ENCODE measurements around the gene KRT27.
A peak's percentile ranks its signal among the peaks of the same experiment; 100 is the strongest.
"Not testable (repeated sequence)": the region's sequence is repeated elsewhere in the genome, so short reads cannot be mapped to it uniquely, and the experiment has no call there.

The KRT27 gene

DNA sequence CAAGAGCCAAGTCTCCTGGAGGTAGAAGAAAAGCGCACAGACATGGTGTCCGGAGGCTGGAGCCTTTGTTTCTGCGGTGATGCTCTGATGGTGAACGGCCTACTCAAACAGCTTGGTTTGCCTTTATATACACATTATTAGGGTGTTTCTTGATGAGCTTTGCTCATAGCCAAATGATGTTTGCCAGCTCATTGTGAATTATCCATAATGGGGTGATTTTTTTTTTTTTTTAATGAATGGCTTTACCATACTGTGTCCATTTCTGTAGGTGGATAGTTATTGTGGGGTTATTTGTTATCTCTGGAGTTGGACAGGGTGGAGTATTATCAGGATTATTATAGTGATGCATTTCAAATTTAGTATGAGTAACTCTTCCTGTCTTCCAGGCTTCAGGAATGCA lies at the start of gene KRT27:
Gene KRT27 (minus strand): TSS at position 101 of the 400 bp plus-strand sequence. CDS start 57 bp downstream, at position 44.
- no peak for DNase-seq (ENCODE audit: low spot score)

- DNase-seq (ENCODE audit: low spot score): no peak
These were observed 47.9 kb upstream of the KRT27 start for GRCh38 chr17:40830085-40830776.

- no peak for DNase-seq (ENCODE audit: low spot score)
These were observed 46.2 kb upstream of the KRT27 start for GRCh38 chr17:40828454-40829044.

- DNase-seq (ENCODE audit: low spot score): no peak
These were observed 45.5 kb upstream of the KRT27 start for GRCh38 chr17:40827746-40828453.

DNA sequence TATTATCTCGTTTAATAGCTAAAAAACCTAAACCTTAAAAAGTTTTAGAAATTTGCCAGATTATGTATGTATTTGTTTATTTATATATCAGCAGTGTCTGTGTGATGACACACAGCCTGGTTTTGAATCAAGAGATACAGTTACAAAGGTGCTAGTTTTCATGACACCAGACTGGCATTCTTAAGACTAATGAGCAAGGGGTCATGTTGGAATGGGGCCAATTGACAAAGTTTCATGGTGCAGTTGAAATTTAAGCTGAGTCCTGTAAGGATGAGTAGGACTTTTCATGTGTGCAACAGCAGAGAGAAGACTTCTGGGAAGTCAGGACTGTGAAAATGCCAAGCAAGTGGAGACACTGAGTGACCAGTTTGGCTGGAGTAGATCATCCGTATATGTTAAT lies 43.2 kb upstream of the KRT27 start:
- DNase-seq (ENCODE audit: low spot score): no peak

- DNase-seq (ENCODE audit: low spot score): no peak
These were observed 41.9 kb upstream of the KRT27 start for GRCh38 chr17:40824015-40824832.

DNA sequence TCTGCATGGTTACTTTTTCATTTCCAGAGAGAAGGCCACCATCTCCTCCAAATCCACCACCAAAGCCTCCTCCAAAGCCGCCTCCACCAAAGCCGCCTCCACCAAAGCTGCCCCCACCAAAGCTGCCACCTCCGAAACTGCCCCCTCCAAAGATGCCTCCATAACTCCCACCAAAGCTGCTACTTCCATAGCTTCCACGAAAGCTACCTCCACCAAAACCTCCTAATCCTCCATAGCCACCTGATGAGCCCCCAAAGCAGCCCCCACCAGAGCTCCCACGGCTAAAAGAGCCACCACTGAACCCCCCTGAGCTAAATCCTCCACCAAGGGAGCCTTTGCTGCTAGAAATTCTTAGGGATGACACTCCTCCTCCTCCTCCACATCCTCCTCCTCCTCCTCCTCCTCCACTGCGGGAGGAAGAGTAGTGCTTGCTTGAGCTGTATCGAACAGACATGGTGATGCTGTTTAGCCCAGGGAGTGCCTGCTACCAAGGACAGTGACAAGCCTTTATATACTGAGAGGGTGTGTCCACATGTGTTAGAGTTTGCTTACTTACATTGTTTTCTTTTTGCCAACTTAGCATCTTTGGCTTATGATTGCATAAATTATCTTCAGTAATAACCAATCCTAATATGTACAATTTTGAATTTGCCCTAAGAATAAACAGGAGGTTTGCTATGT lies 39.9 kb upstream of the KRT27 start, which contains the start of gene KRT10:
Gene KRT10 (minus strand): TSS at position 483 of the 681 bp plus-strand sequence. CDS start 29 bp downstream, at position 454.
- DNase-seq (ENCODE audit: low spot score): no peak

DNA sequence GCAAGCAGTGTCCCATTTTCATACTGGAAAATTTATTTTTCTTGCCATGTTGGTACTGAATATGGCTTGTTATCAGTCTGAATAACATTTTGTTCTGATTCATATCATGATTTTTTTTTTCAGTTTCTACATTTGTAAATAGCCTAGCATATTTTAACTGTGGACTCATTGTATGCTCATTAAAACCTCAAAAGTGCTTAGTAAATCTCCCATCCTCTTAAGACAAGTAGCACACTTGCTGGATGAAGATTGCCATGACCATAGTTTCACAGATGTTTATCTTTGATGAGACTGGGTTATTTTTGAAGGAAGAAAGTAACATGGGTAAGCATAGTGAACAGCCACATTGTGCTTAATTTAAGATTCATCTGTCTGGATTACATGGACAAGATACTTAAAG lies 39.2 kb upstream of the KRT27 start:
- DNase-seq (ENCODE audit: low spot score): no peak

- no peak for DNase-seq (ENCODE audit: low spot score)
These were observed 38.0 kb upstream of the KRT27 start for GRCh38 chr17:40820228-40820838.

DNA sequence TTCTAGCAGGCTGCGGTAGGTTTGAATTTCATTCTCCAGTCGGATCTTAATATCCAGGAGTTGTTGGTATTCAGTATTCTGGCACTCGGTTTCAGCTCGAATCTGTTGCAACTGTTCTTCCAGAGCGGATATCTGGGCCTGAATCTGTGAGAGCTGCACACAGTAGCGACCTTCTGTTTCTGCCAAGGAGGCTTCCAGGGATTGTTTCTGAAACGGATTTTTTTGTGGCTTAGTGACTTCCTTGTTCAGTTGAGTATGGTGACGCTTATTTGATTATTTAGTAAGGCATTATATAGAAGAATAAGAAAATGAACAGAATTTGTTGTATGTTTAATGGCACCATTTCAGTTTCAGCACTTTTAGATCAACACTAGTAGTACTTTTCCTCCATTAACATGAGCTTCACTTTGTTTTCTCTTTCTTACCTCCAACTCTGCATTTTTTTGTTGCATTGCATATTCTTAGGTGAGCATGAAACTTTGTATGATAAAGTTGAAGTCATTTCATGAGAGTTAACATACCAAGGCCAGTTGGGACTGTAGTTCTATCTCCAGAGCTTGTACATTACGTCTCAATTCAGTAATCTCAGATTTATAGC lies 37.3 kb upstream of the KRT27 start:
- DNase-seq (ENCODE audit: low spot score): no peak

GRCh38 chr17:40818733-40819527 lies 36.6 kb upstream of the KRT27 start:
- DNase-seq (ENCODE audit: low spot score): peak; percentile 77

GRCh38 chr17:40818343-40818732 lies 36.0 kb upstream of the KRT27 start:
- DNase-seq (ENCODE audit: low spot score): no peak

DNA sequence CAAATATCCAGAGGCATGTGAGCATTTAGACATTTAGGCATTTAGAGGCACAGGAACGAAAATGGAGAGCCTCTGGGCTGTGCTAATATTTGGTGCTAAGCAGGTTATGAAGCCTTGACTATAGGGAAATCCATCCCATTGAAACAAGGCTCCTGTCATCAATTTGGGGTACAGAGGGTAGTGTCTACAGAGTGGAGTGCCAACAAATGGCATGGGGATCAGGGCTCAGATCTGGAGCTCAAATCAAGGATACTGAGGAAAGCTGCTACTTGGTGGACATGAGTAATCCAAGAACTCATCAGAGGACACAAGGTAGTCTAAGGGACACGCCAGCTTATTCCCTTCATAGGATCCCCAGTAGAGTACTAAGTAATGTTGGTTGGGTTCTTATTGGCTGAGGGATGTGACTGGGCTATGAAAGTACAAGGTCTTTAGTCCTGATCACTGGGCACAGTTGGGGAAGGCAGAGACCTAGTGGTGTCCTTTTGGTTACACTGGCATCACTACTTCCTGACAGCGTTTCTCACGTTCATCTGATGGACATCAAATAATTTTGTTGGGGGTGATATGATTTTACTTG lies 34.8 kb upstream of the KRT27 start:
- DNase-seq (ENCODE audit: low spot score): no peak

- no peak for DNase-seq (ENCODE audit: low spot score)
These were observed 34.2 kb upstream of the KRT27 start for GRCh38 chr17:40816569-40816968.

DNA sequence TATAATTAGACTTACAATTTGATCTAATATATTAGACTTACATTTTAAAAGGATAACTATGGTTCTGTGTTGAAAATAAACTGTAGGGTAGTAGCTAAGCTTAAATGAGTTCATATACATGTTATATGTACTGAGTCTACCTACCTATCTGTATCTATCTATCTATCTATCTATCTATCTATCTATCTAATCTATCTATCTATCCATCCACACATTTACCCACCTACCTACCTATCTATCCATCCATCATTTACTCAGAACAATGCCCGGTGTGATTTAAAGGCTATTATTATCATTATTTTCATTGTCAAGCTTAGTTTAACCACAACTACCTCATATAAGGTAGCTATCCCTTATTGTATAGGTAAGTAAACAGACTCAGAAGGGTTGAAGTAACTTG lies 33.0 kb upstream of the KRT27 start:
- DNase-seq (ENCODE audit: low spot score): no peak

- not testable (repeated sequence) for DNase-seq (ENCODE audit: low spot score)
These were observed 32.3 kb upstream of the KRT27 start for GRCh38 chr17:40814657-40815056.

- no peak for DNase-seq (ENCODE audit: low spot score)
These were observed 31.5 kb upstream of the KRT27 start for GRCh38 chr17:40813804-40814203.

DNA sequence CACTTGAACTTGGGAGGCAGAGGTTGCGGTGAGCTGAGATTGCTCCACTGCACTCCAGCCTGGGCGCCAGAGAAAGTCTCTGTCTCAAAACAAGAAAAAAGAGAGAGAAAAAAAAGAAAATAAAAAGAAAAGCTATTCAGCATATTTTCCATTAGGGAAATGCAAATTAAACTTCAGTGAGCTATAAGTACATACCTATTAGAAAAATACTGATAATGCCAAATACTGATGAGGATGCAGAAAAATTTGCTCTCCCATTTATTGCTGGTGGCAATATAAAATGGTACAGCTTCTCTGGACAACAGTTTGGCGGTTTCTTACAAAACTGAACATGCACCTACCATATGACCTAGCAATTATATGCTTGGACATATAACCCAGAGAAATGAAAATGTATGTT lies 30.3 kb upstream of the KRT27 start:
- no peak for DNase-seq (ENCODE audit: low spot score)

DNA sequence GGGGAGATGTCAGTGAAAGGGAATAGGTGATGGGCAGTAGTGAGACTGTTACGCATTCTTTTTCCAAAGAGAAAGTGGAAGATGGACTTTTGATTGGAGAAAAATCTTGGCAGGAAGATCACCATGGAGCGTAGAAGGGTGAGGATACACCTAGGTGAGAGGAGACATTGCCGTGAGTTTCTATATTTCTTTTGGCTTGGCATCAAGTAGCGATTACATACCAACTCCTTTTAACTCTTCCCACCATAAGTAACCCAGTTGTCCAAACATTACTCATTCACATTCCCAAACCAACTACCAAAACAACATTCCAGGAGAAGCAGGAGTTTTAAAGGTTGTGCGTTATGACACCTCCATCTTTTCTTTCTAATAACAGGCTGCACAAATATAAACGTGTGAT lies 28.1 kb upstream of the KRT27 start:
- no peak for DNase-seq (ENCODE audit: low spot score)
